Activated CD4-positive, CD25-positive, alpha-beta regulatory T cell treated with anti-CD3 and anti-CD28 coated beads, Interleukin-2, amount 50 U/mL, for 24 hours (primary cell): ENCODE results near the gene PSMF1.

ENCODE experiments used
- ATAC-seq, 2 donors: fragments of 150-1000 bp; cut with Tn5 transposase; one replicate each; pipeline ENCODE4 v1.10.0; 2021; ENCODE audit warnings: mild to moderate bottlenecking in 1 of 2, moderate library complexity in 1 of 2

The PSMF1 gene

GRCh38 chr20:1164871-1165270 lies 46.5 kb downstream of the PSMF1 start:
- no peak for ATAC-seq

GRCh38 chr20:1165521-1165920 lies 47.1 kb downstream of the PSMF1 start:
- ATAC-seq: no peak

GRCh38 chr20:1165941-1166340 lies 47.5 kb downstream of the PSMF1 start:
- ATAC-seq: no peak

DNA sequence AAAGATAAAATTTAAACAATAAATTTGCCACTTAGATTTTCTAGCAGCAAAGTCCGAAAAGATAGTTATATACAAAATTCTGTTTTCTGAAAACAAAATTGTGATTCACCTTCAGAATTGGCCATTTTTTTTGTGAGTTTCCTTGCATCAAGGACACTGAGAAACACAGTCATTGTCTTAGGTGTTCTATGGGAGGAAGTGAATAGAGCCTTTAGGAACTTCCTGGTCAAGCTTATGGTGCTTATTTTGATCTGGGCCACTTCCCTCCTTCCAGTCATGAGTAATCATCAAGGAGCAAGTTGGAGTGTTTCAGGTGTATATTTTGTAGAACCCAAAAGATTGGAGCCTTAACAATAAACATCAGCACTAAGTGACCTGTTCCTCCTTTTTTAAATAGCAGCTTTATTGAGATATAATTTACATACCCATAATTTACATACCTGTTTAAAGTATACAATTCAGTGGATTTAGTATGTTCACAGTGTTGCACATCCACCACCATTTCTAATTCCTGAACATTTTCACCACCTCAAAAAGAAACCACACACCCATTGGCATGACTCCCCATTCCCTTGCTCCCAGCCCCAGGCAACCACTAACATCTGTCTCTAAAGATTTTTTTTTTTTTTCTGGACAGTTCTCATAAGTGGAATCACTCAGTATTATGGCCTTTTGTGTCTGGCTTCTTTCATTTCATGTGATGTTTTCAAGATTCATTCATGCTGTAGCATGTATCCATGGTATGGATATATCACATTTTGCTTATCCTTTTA lies 48.7 kb downstream of the PSMF1 start:
- ATAC-seq: no peak

DNA sequence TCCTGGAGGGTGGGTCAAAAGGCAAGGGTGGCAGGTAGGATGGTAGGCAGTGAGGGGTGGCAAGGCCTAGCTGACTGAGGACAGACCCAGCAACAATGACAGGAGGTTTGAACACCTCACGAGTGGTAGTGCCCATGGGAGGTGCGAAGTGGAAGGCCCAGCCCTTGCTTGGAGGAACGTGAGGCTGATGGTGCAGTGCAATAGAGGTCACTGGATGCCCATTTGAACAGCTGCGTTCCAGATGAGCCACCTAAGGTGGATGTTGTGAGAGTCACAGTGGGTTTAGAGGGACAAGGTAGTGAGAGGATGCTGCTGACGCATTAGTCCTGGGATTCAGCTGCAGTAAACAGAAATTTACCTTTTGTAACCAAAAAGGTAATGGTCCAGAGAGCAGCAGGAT lies 50.8 kb downstream of the PSMF1 start:
- ATAC-seq: no peak

DNA sequence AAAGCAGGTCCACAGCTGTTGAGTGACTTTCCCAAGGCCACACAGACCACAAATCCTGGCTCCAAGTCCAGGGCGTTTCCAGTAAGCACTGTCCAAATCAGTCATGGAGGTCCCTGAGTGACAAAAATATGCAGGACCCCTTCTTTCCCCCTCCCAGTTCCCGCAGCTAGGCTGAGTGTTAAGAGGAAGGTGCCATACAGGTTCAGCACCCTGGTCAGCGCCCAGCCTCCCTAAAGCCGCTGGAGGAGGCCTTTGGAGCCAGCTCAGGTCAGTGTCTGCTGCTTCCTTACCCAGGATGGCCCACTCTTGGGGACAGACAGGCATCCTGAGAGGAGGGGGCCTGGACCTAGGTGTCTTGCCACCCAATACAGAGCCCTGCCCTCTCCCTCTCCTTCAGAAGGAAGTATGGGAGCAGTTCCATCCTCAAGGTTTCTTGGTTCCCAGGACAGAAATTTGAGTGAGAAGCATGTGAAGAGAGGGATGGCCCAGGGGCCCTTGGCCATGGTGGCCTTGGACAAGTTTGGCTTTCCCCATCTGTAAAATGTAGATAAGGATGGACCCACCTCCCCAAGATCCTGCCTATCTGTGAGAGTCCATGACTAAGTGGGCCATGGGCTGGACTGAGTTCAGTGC lies 53.2 kb downstream of the PSMF1 start:
- no peak for ATAC-seq

DNA sequence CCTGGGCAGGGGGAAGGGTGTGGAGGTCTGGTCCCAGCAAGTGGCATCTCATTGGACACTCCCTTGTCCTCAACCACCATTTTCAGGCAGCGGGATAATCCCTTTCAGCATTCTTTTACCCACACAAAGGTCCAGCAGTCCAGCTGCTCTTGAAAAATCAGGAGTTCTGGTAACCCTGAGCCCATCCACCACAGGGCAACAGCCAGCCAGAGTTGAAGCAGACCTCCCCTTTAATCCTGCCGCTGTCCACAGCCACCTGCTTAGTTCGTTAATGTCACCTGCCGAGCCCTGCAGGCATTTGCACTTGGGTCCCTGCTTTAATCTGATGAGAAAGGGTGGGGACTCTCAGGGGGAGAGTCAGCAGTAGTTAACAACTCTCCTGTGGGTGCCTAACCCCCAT lies 55.3 kb downstream of the PSMF1 start:
- ATAC-seq: no peak

DNA sequence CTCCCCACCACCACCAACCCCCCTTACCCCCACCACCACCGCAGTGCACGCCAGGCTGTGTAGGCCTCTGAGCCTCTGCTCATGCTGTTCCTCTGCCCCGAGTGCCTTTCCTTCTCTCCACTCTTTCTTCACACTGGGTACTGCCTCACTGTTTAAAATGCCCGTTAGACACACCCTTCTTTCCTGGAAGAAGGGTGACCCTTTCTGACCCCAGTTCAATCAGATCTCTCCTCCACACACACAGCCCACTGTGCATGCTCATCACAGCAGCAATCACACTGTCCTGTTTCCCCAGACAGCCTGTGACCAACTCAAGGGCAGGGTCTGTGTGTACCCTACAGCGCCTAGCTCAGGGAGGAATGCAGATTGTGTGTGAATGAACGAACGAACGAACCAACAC lies 56.4 kb downstream of the PSMF1 start:
- ATAC-seq: no peak

GRCh38 chr20:1177680-1178079 lies 59.3 kb downstream of the PSMF1 start:
- no peak for ATAC-seq

DNA sequence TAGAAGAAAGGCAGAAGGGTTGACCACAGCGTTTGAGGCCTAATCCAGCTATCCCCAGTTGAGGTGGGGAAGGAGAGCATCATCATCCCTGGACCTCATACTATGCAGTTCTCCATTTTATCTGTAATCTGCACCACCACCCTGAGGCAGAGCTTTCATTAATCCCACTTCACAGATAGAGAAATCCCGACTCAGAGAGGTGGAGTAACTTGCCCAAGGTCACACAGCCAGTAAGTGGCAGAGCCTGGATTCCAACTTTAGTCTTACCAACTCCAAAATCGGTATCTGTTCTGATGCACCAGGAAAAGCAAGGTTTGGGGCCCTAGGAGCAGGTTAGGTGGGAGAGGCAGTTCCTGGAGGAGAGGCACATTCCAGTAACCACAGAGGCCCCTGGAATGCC lies 59.7 kb downstream of the PSMF1 start:
- no peak for ATAC-seq

DNA sequence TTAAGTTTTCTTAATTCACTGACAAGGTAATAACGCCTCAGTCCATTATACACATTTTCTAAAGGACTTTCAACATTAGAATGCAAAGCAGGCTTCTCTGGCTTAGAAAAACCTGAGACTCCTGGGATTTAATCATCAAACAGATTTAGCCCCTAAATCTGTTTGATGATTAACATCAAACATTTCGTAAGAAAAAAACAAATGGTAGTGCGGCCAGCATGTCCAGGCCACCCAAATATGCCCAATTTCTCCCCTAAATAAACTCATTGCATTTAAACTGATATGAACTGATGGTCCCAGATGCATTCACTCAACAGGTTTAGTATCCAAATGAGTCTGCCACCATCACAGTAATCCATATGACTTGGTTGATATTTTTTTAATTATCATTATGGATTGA lies 60.2 kb downstream of the PSMF1 start:
- ATAC-seq: no peak

DNA sequence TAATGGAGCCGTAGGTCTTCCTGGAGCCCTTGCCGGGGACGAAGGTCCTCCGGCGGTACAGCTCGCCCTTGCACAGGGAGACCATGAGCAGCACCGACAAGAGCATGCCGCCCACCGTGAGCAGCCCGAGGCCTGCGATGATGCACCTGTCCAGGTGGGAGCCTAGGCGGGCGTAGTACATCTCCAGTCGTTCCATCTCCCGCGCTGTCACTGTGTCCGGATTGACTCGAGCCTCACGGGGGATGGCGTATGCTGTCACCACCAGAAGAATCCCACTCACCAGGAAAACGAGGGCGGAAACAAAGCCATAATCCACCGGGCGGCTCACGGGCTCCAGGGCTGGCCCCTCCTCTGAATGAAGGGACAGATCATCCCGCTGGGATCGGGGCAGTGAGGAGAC lies 62.5 kb downstream of the PSMF1 start:
- no peak for ATAC-seq

GRCh38 chr20:1182106-1182505 lies 63.7 kb downstream of the PSMF1 start:
- ATAC-seq: no peak

GRCh38 chr20:1183153-1183552 lies 64.8 kb downstream of the PSMF1 start:
- ATAC-seq: no peak

- ATAC-seq: no peak
These were observed 65.8 kb downstream of the PSMF1 start for GRCh38 chr20:1184260-1184637.

DNA sequence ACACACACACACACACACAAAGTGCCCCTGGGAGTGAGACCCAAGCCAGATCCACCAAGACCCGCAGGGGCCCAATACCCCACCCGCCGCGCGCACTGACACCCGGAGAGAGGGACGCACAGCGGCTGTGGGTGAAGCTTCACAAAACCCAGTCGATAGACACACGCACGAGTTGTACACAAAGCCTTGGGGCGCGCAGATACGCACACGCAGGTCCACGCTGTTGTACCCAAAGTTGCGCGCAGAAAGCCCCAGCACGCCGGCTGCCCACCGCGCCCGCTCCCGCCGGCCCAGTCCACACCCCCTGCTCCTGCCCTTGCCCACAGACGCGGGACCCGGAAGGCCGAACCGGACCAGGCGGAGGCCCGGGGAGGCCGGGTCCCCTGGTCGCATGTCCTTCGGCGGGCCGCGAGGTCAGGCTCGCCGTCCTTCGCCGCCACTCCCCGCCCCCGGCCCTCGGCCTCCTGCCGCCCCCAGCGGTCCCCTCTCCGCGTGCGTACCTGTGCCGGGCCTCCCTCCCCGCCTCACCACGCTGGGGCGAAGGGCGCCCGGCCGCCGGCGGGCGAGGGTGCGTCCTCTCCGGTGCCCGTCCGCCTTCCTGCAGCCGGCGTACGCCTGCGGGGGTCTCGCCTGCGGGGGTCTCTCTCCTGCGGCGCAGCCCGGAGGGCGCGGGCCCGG lies 66.4 kb downstream of the PSMF1 start, which contains the start of gene TMEM74B:
TSS of gene TMEM74B (minus strand) at position 344 of the 678 bp plus-strand sequence. CDS start 1,180 bp downstream, outside the sequence.
- ATAC-seq: no peak

GRCh38 chr20:1185316-1185741 lies 66.9 kb downstream of the PSMF1 start:
- ATAC-seq: no peak

DNA sequence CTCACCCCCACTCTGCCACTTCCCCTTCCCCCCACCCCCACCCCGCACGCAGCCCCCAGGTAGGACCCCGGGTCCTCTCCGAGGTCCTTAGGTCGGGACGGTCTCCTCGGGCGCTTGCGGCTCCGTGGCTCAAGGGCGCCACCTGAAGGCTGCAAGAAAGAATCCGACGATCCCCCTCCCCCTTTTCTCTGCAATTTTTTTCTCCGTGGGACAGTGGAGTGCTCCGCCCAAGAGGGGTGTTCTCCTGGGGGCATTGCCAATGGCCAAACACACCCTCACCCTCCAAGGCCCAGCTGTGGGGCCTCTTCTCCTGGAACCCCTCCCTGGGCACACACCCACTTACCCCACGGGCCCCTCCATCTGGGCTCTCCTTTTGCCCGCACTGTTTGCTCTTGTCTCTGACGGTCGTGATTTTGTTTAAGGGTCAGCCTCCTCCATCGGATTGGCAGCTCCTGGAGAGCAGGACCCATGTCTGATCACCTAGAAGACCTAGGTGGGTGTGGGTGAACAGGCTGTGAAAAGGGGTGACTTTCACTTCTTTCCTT lies 67.5 kb downstream of the PSMF1 start:
- ATAC-seq: peak; percentile 33 to 42

DNA sequence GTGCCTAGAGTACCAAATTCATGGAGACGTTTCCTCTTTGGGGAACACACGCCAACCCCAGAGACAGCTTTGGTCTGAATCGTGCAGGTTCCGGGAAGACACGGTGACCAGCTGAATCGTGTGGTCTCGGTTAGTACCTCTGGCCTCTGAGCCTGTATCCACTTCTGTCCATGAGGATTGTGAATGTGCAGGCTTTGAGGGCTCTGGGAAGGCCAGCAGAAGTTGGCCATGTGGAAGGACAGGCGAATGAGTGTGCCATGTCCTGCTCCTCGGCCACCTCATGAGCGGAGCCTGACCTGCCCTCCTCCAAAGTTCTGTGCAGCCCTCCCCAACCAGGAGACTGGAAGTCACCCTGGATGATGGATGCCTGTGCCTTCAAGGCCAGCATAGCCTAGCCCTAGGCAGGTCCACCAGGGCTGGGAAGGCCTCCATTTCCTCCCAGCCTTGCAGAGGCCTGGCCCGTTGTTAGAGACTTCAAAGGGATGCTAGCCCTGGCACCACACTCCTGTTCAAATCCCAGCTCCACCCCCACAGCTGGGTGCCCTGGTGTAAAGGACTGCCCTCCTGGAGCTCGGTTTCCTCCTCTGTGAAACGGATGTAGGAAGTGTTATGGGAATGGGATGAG lies 68.1 kb downstream of the PSMF1 start:
- ATAC-seq: no peak

DNA sequence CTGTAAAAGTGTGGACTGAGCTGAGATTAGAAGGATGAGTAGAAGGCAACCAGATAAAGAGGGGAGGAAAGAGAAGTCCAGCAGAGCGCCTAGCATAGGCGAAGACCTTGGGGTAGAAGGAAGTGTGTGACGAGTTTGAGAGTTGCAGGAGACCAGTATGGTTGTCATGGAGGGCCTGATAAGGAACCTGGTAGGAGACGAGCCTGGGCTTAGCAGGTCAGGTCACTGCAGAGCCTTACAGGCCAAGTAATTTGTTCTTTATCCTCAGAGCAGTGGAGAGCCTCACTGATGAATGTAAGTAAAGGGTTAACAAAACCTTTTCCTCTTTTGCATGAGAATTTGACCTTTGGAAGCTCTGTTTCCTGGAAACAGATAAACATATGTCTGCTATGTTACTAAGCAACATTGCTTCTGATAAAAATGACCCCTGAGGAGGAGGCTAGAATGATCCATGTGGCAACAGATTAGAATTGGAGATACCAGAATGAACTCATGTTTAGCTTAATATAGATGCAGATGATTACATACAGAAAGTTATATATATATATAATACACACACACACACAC lies 69.3 kb downstream of the PSMF1 start:
- ATAC-seq: no peak

GRCh38 chr20:1188347-1188746 lies 69.9 kb downstream of the PSMF1 start:
- ATAC-seq: no peak

DNA sequence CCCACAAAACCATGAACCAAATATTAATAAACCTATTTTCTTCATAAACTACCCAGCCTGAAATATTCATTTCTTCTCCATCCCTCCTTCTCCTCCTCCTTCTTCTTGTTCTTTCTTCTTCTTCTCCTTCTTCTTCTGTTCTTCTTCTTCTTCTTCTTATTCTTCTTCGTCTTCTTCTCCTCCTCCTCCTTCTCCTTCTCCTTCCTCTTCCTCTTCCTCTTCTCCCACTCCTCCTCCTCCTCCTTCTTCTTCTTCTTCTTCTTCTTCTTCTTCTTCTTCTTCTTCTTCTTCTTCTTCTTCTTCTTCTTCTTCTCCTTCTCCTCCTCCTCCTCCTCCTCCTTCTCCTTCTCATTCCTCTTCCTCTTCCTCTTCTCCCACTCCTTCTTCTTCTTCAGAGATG lies 71.4 kb downstream of the PSMF1 start:
- no peak for ATAC-seq

DNA sequence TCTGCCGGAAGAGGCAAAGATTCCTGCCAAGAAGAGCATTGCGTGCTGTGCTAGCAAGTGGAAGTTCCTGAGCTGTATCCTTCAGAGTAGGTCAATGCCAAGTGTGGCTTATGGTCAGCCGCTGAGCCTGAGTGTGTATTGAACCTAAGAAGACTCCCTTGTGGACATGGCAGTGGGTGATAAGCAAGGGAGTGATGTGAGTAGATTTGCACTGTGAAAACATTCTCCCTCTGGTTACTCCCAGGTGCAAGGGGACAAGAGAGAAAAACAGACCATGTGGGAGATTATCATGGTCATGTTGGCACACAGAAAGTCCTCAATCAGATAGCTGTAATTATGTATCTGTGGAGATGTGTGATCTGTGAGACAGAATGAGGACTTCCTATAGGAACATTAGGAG lies 72.4 kb downstream of the PSMF1 start:
- no peak for ATAC-seq
